Keratinocyte (primary cell): Measurements from ENCODE around the gene SLC12A3. TPM values are rescaled to one million over a fixed set of nuclear protein-coding genes. Genes with fewer than 3 reads are reported as not detected.

ENCODE experiments used
- DNase-seq: peaks from one replicate; pipeline ENCODE4 v3.0.0-alpha.2; 2011; ENCODE audit warnings: low read depth, missing footprints, low spot score
- FAIRE-seq: peaks from 2 replicates; lab custom pipeline; 2011; peaks lifted over from hg19 to GRCh38; lab: Jason Lieb, UNC
- H2AFZ ChIP-seq: 2 replicates; pipeline ENCODE4 v1.6.0; 2012; ENCODE audit warnings: low read length, control low read depth, inconsistent platforms; ENCODE audit not compliant: control insufficient read depth
- H3K27ac ChIP-seq: 2 replicates; pipeline ENCODE4 v1.5.1; 2011; ENCODE audit warnings: low read length; ENCODE audit not compliant: control insufficient read depth, insufficient read depth
- H3K27me3 ChIP-seq: 3 replicates; pipeline ENCODE4 v1.6.0; 2011; ENCODE audit warnings: low read length; ENCODE audit not compliant: control insufficient read depth, insufficient read depth; ENCODE audit errors: extremely low read depth
- H3K36me3 ChIP-seq, 2 experiments: 2 replicates in 1 of 2; 3 replicates in 1 of 2; pipeline ENCODE4 v1.5.1; 2011; ENCODE audit warnings: low read length in 2 of 2, mild to moderate bottlenecking in 1 of 2; ENCODE audit not compliant: control insufficient read depth in 2 of 2, insufficient read depth in 2 of 2; ENCODE audit errors: extremely low read depth in 1 of 2
- H3K4me1 ChIP-seq: 3 replicates; pipeline ENCODE4 v1.5.1; 2011; ENCODE audit warnings: low read length; ENCODE audit not compliant: control insufficient read depth, insufficient read depth; ENCODE audit errors: extremely low read depth
- H3K4me2 ChIP-seq: 3 replicates; pipeline ENCODE4 v1.6.0; 2011; ENCODE audit warnings: low read depth, low read length; ENCODE audit not compliant: control insufficient read depth, insufficient read depth; ENCODE audit errors: extremely low read depth
- H3K4me3 ChIP-seq, 3 experiments: fragments of 200-600 bp in 1 of 3; sonication (generic) in 1 of 3; 2 replicates in 2 of 3; 3 replicates in 1 of 3; pipeline ENCODE4 v1.5.1; 2011 to 2016; ENCODE audit warnings: low read length in 3 of 3, mild to moderate bottlenecking in 3 of 3, control low read depth in 2 of 3, inconsistent platforms in 1 of 3, low read depth in 1 of 3, mixed read lengths in 1 of 3, mixed run types in 1 of 3, moderate library complexity in 1 of 3; ENCODE audit not compliant: control insufficient read depth in 2 of 3, insufficient read depth in 2 of 3; ENCODE audit errors: extremely low read depth in 1 of 3
- H3K79me2 ChIP-seq: 2 replicates; pipeline ENCODE4 v1.6.0; 2012; ENCODE audit warnings: low read length; ENCODE audit not compliant: control insufficient read depth, insufficient read depth
- H3K9ac ChIP-seq: 3 replicates; pipeline ENCODE4 v1.6.0; 2011; ENCODE audit warnings: low read length; ENCODE audit not compliant: control insufficient read depth, insufficient read depth; ENCODE audit errors: extremely low read depth
- H3K9me1 ChIP-seq: 3 replicates; pipeline ENCODE4 v1.6.0; 2011; ENCODE audit warnings: low read length; ENCODE audit not compliant: control insufficient read depth, insufficient read depth; ENCODE audit errors: extremely low read depth
- H3K9me3 ChIP-seq: 2 replicates; pipeline ENCODE4 v1.5.1; 2012; ENCODE audit warnings: low read depth, low read length; ENCODE audit not compliant: control insufficient read depth
- H4K20me1 ChIP-seq: 3 replicates; pipeline ENCODE4 v1.6.0; 2011; ENCODE audit warnings: low read length; ENCODE audit not compliant: control insufficient read depth, insufficient read depth; ENCODE audit errors: extremely low read depth
- CTCF ChIP-seq, 3 experiments: IDR thresholded peaks in 1 of 3; conservative IDR thresholded peaks in 1 of 3; optimal IDR thresholded peaks in 1 of 3; 2 replicates in 2 of 3; 3 replicates in 1 of 3; pipeline versions ENCODE3 to v1.5.1; 2011; ENCODE audit warnings: low read length in 3 of 3, mild to moderate bottlenecking in 3 of 3, moderate library complexity in 2 of 3, control low read depth in 1 of 3, inconsistent platforms in 1 of 3; ENCODE audit not compliant: insufficient read depth in 2 of 3; ENCODE audit errors: extremely low read depth in 1 of 3
- EZH2 ChIP-seq: IDR thresholded peaks from one replicate; pipeline ENCODE4 v1.6.1; 2012; ENCODE audit warnings: inconsistent platforms, mild to moderate bottlenecking, low read length, moderate library complexity
- dilution Hi-C: fragments of 300-500 bp; cut with MboI; formaldehyde crosslinking; loops from one replicate; pipeline ENCODE4 v1.7.0; 2020; ENCODE audit warnings: low sequenced_read_pairs; ENCODE audit not compliant: extremely low pct_ligation_motif_present
- polyA plus RNA-seq, 5 experiments: library from polyadenylated mRNA; depleted of rRNA in 3 of 5; stranded (reverse) in 3 of 5; stranded (forward) in 1 of 5; unstranded in 1 of 5; fragments of >200 nt; gene quantifications; 1 replicate in 1 of 5; 2 replicates in 3 of 5; 3 replicates in 1 of 5; pipeline versions ENCODE4 v1.2.1 to v1.2.3, GENCODE V29; 2011 to 2012; ENCODE audit warnings: missing spikeins in 2 of 5, low read depth in 1 of 5, low replicate concordance in 1 of 5

The SLC12A3 gene
- polyA plus RNA-seq, 1 donor (not counting 4 experiments of a cell fraction or from before 2014, with no cell fraction given): not detected

DNA sequence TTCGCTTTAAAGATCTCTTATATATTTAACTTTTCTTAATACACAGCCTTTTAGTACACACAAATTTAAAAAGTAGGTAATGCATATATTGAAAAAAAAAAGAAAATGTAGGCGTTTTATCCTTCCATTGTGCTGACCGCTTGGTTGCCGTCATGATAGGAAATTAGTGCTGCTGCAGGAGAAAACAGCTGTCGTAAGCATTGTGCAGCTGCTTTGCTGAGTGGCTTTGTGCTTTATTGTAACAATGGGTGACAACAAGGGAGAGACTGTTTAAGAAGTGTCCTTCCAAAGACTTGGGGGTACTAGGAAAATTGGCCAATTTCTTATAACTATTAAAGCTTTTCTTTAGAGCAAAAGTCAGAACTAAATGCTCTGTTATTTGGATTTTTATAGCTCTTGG, 71.9 kb downstream of the SLC12A3 start:
- no peaks in the 10 kb centered on the region for H3K27me3 ChIP-seq
- H3K4me1 ChIP-seq: peaks cover 14% of the 10 kb centered on the region
- H3K4me3 ChIP-seq: no peak overlapping the region
- no peaks in the 10 kb centered on the region for H3K9me1 ChIP-seq
- no peak for DNase-seq
- TF ChIP-seq CTCF (optimal IDR thresholded peaks at IDR 0.05 in 1 of 3, IDR thresholded peaks at IDR 0.05 in 1 of 3, conservative IDR thresholded peaks at IDR 0.05 in 1 of 3; ENCODE audit: extremely low read depth in 1 of 3, insufficient read depth in 2 of 3, low read length in 3 of 3) (no peak), EZH2 (no peak)
- H3K9me3 ChIP-seq: no peaks in the 10 kb centered on the region
- H3K27ac ChIP-seq: no peak overlapping the region
- H3K4me2 ChIP-seq: no peak overlapping the region
- peaks cover 37% of the 10 kb centered on the region for H3K79me2 ChIP-seq
- no peak overlapping the region for H2AFZ ChIP-seq
- FAIRE-seq: no peak
- peaks cover 30 to 61% of the 10 kb centered on the region in 2 experiments for H3K36me3 ChIP-seq
- peaks cover 45% of the 10 kb centered on the region for H4K20me1 ChIP-seq
- H3K9ac ChIP-seq: no peak overlapping the region
- dilution Hi-C loops: no loop called here

DNA sequence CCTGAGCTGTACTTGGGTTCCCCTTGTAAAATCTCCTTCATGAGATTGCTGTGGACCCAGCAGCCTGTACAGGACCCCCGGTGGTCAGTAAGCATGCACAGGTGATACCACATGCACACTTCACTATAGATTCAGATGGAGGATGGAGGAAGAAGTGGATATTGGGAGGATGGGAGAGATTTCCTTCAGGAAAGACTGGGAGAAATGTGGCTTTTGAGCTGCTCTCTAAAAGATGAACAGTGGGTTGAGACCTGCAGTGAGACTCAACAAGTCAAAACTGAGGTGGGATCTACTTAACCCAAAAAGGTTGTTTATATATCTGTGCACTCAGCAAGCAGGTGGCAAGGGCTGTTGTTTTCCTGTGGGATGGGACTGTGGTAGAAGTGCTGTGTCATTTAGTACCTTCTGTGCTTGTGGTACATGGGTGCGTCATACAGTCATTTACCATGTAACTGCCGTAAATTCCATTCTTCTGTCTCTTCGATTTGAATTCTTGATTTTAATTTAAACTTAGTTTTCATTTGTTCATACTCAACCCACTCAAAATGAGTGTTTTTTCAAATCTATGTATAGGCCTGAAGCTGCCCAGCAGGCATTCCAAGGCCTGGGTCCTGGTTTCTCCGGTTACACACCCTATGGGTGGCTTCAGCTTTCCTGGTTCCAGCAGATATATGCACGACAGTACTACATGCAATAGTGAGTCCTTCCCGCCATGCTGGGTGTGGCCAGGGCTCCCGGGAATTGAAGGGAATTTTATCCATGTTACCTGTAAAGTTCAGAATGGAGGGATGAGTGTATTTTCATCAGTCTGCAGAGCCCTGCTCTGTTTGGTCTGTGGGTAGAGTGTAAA, 73.9 kb downstream of the SLC12A3 start:
- Histone ChIP-seq H3K9me3 (no peaks in the 10 kb centered on the region), H2AFZ (no peak overlapping the region), H3K36me3 (peaks cover 41 to 80% of the 10 kb centered on the region in 2 experiments), H3K4me2 (no peak overlapping the region), H3K9ac (no peak overlapping the region), H3K4me1 (peaks cover 14% of the 10 kb centered on the region), H3K27me3 (no peaks in the 10 kb centered on the region), H3K79me2 (peaks cover 18% of the 10 kb centered on the region), H3K27ac (no peak overlapping the region), H3K9me1 (no peaks in the 10 kb centered on the region), H4K20me1 (peaks cover 39% of the 10 kb centered on the region), H3K4me3 (no peak overlapping the region)
- TF ChIP-seq CTCF (optimal IDR thresholded peaks at IDR 0.05 in 1 of 3, IDR thresholded peaks at IDR 0.05 in 1 of 3, conservative IDR thresholded peaks at IDR 0.05 in 1 of 3; ENCODE audit: extremely low read depth in 1 of 3, insufficient read depth in 2 of 3, low read length in 3 of 3) (no peak), EZH2 (no peak)
- no peak for DNase-seq
- FAIRE-seq: no peak
- dilution Hi-C loops: no loop called here
